ENCODE results near the gene RAB1B. TPM values are rescaled to one million over a fixed set of nuclear protein-coding genes. Genes with fewer than 3 reads are reported as not detected.
"Not testable (repeated sequence)": the region's sequence is repeated elsewhere in the genome, so short reads cannot be mapped to it uniquely, and the experiment has no call there.

Gene RAB1B
- total RNA-seq, 1 donor from 2014 or later = 120 TPM

- Histone ChIP-seq H3K4me1 (ENCODE audit: insufficient read depth, low read length) (no peaks in the 10 kb centered on the region), H3K79me2 (ENCODE audit: insufficient read depth, low read length) (no peaks in the 10 kb centered on the region), H3K4me2 (ENCODE audit: low read length) (no peak overlapping the region), H3K9ac (ENCODE audit: low read length) (no peak overlapping the region), H3K27ac (ENCODE audit: low read depth, low read length) (no peak overlapping the region), H3K27me3 (ENCODE audit: insufficient read depth, low read length) (no peaks in the 10 kb centered on the region), H2AFZ (ENCODE audit: low read depth, low read length) (no peak overlapping the region), H3K4me3 (ENCODE audit: insufficient read depth, low read depth, low read length) (no peak overlapping the region), H3K36me3 (ENCODE audit: insufficient read depth, low read length) (peaks cover 3% of the 10 kb centered on the region), H4K20me1 (ENCODE audit: insufficient read depth, low read length) (no peaks in the 10 kb centered on the region), H3K9me3 (ENCODE audit: insufficient read depth, low read depth, low read length) (no peaks in the 10 kb centered on the region)
- no peaks in the 10 kb centered on the region for H3K9me3 Mint-ChIP-seq (ENCODE audit: unreplicated experiment)
- peaks cover 38% of the 10 kb centered on the region for H3K36me3 Mint-ChIP-seq (ENCODE audit: low read depth, unreplicated experiment)
- H3K4me1 Mint-ChIP-seq (ENCODE audit: low read depth, unreplicated experiment) = no peaks in the 10 kb centered on the region
- TF ChIP-seq, protein P1, sequence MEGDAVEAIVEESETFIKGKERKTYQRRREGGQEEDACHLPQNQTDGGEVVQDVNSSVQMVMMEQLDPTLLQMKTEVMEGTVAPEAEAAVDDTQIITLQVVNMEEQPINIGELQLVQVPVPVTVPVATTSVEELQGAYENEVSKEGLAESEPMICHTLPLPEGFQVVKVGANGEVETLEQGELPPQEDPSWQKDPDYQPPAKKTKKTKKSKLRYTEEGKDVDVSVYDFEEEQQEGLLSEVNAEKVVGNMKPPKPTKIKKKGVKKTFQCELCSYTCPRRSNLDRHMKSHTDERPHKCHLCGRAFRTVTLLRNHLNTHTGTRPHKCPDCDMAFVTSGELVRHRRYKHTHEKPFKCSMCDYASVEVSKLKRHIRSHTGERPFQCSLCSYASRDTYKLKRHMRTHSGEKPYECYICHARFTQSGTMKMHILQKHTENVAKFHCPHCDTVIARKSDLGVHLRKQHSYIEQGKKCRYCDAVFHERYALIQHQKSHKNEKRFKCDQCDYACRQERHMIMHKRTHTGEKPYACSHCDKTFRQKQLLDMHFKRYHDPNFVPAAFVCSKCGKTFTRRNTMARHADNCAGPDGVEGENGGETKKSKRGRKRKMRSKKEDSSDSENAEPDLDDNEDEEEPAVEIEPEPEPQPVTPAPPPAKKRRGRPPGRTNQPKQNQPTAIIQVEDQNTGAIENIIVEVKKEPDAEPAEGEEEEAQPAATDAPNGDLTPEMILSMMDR (IDR thresholded peaks at IDR 0.05; ENCODE audit: insufficient read depth, low read depth, low read length) = no peak
- no peak for TF ChIP-seq EZH2 (IDR thresholded peaks at IDR 0.05; ENCODE audit: insufficient read depth, low read length)
- H3K4me3 Mint-ChIP-seq (ENCODE audit: unreplicated experiment) = no peak overlapping the region
- H3K27me3 Mint-ChIP-seq (ENCODE audit: low read depth, unreplicated experiment) = no peaks in the 10 kb centered on the region
- no peak overlapping the region for H3K27ac Mint-ChIP-seq (ENCODE audit: unreplicated experiment)
- FAIRE-seq (no peak), DNase-seq (ENCODE audit: low read depth) (no peak)
These were observed 19.5 kb upstream of the RAB1B start for GRCh38 chr11:66248903-66249302.

- Histone ChIP-seq H4K20me1 (ENCODE audit: insufficient read depth, low read length) (no peaks in the 10 kb centered on the region), H2AFZ (ENCODE audit: low read depth, low read length) (no peak overlapping the region), H3K4me3 (ENCODE audit: insufficient read depth, low read depth, low read length) (no peak overlapping the region), H3K4me1 (ENCODE audit: insufficient read depth, low read length) (peaks cover 4% of the 10 kb centered on the region), H3K27me3 (ENCODE audit: insufficient read depth, low read length) (no peaks in the 10 kb centered on the region), H3K27ac (ENCODE audit: low read depth, low read length) (no peak overlapping the region), H3K79me2 (ENCODE audit: insufficient read depth, low read length) (no peaks in the 10 kb centered on the region), H3K4me2 (ENCODE audit: low read length) (no peak overlapping the region), H3K9ac (ENCODE audit: low read length) (no peak overlapping the region), H3K36me3 (ENCODE audit: insufficient read depth, low read length) (peaks cover 3% of the 10 kb centered on the region), H3K9me3 (ENCODE audit: insufficient read depth, low read depth, low read length) (no peaks in the 10 kb centered on the region)
- H3K27me3 Mint-ChIP-seq (ENCODE audit: low read depth, unreplicated experiment) = no peaks in the 10 kb centered on the region
- no peaks in the 10 kb centered on the region for H3K9me3 Mint-ChIP-seq (ENCODE audit: unreplicated experiment)
- DNase-seq (ENCODE audit: low read depth) = no peak
- H3K36me3 Mint-ChIP-seq (ENCODE audit: low read depth, unreplicated experiment) = peaks cover 26% of the 10 kb centered on the region
- H3K27ac Mint-ChIP-seq (ENCODE audit: unreplicated experiment) = no peak overlapping the region
- FAIRE-seq = no peak
- peaks cover 3% of the 10 kb centered on the region for H3K4me1 Mint-ChIP-seq (ENCODE audit: low read depth, unreplicated experiment)
- TF ChIP-seq, protein P1 (IDR thresholded peaks at IDR 0.05; ENCODE audit: insufficient read depth, low read depth, low read length) = no peak
- no peak for TF ChIP-seq EZH2 (IDR thresholded peaks at IDR 0.05; ENCODE audit: insufficient read depth, low read length)
- no peak overlapping the region for H3K4me3 Mint-ChIP-seq (ENCODE audit: unreplicated experiment)
These were observed 16.6 kb upstream of the RAB1B start for GRCh38 chr11:66251809-66252208.

GRCh38 chr11:66253081-66253480 is 15.4 kb upstream of the RAB1B start:
- not testable (repeated sequence) for H3K4me1 Mint-ChIP-seq (ENCODE audit: low read depth, unreplicated experiment); H4K20me1 ChIP-seq (ENCODE audit: insufficient read depth, low read length); H3K27me3 ChIP-seq (ENCODE audit: insufficient read depth, low read length); H3K9me3 Mint-ChIP-seq (ENCODE audit: unreplicated experiment); H3K4me3 ChIP-seq (ENCODE audit: insufficient read depth, low read depth, low read length); H3K9ac ChIP-seq (ENCODE audit: low read length); H3K36me3 ChIP-seq (ENCODE audit: insufficient read depth, low read length); H3K4me3 Mint-ChIP-seq (ENCODE audit: unreplicated experiment); H3K79me2 ChIP-seq (ENCODE audit: insufficient read depth, low read length); H3K27ac Mint-ChIP-seq (ENCODE audit: unreplicated experiment); H3K27me3 Mint-ChIP-seq (ENCODE audit: low read depth, unreplicated experiment); H3K27ac ChIP-seq (ENCODE audit: low read depth, low read length); H3K4me2 ChIP-seq (ENCODE audit: low read length); H3K9me3 ChIP-seq (ENCODE audit: insufficient read depth, low read depth, low read length); DNase-seq (ENCODE audit: low read depth); H3K4me1 ChIP-seq (ENCODE audit: insufficient read depth, low read length); FAIRE-seq; H2AFZ ChIP-seq (ENCODE audit: low read depth, low read length)
- peaks cover 15% of the 10 kb centered on the region for H3K36me3 Mint-ChIP-seq (ENCODE audit: low read depth, unreplicated experiment)

Measured in astrocyte (in vitro differentiated cells and primary cell).